Activated naive CD8-positive, alpha-beta T cell treated with anti-CD3 and anti-CD28 coated beads for 36 hours (primary cell): Measurements from ENCODE around the gene ENPP6. TPM values are rescaled to one million over a fixed set of nuclear protein-coding genes. Genes with fewer than 3 reads are reported as not detected.
"Not testable (repeated sequence)": the region's sequence is repeated elsewhere in the genome, so short reads cannot be mapped to it uniquely, and the experiment has no call there.

Experiments used
- DNase-seq: peaks from one replicate; pipeline ENCODE4 v3.0.0; 2021
- H3K27ac Mint-ChIP-seq: one replicate; pipeline ENCODE4 v1.8.0; 2022; ENCODE audit warnings: mild to moderate bottlenecking, moderate library complexity, mixed read lengths
- H3K27me3 Mint-ChIP-seq: one replicate; pipeline ENCODE4 v1.8.0; 2022; ENCODE audit warnings: mild to moderate bottlenecking, mixed read lengths
- H3K36me3 Mint-ChIP-seq: one replicate; pipeline ENCODE4 v1.8.0; 2021; ENCODE audit warnings: mild to moderate bottlenecking, mixed read lengths
- H3K4me1 Mint-ChIP-seq: one replicate; pipeline ENCODE4 v1.8.0; 2021; ENCODE audit warnings: mixed read lengths
- H3K4me3 Mint-ChIP-seq: one replicate; pipeline ENCODE4 v1.8.0; 2022; ENCODE audit warnings: mild to moderate bottlenecking, moderate library complexity, mixed read lengths
- H3K9me3 Mint-ChIP-seq: one replicate; pipeline ENCODE4 v1.8.0; 2022; ENCODE audit warnings: mixed read lengths
- total RNA-seq, 2 experiments: library from RNA; stranded (reverse); gene quantifications; one replicate each; pipeline ENCODE4 v1.2.3, GENCODE V29; 2021

ENPP6 gene
- total RNA-seq, 2 experiments from 2014 or later = 0.26 to 0.45 TPM

DNA sequence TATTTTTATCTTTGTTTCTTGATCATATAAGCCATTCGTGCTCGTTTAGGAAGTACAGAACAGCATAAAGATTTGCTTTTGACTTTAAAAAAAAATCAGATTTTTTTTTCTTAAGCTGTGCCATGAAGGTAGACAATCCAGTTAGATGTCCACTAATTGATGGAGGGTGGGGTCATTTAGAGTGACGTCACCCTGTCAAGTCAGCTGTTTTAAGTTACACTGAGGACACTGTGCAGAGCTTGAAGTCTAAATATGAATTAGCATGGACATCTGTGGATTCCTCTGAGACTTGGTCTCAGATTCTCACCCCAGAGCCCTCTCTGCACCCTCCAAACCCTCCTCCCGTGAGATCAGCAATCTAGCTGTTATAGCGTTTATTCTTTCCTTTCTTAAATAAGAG, 63.9 kb downstream of the ENPP6 start:
- Mint-ChIP-seq H3K27me3 (peaks cover 19% of the 10 kb centered on the region), H3K9me3 (no peaks in the 10 kb centered on the region), H3K4me3 (no peak overlapping the region)

DNA sequence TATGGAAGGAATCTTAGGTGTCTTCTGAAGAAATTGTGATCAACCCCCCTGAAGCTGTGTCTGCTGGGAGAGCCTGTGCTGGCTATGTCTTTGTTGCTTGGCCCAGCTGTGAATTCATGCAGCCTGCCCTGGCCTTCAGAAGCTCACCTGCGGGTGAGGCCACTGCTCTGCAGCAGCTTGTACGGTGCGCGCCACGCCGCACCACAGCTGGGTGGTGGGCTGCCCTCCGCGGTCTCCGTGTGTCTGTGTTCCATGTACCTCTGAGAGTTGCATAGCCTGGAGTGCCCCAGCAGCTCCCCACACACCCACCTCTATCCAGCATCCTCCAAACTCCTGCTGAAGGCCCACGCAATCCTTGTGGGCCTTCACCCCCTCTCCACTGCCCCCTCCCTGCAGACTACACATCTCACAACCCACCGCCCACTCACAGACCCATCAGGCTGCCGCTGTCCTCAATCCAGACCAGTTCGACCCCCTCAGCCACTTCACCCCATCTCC, 65.6 kb downstream of the ENPP6 start:
- no peaks in the 10 kb centered on the region for H3K4me1 Mint-ChIP-seq
- H3K36me3 Mint-ChIP-seq = no peaks in the 10 kb centered on the region
- no peak overlapping the region for H3K27ac Mint-ChIP-seq
- no peak for DNase-seq
- no peak overlapping the region for H3K4me3 Mint-ChIP-seq
- H3K9me3 Mint-ChIP-seq = no peaks in the 10 kb centered on the region
- H3K27me3 Mint-ChIP-seq = peaks cover 10% of the 10 kb centered on the region

More for the DNA sequence above, 63.9 kb downstream of the ENPP6 start:
- no peak overlapping the region for H3K27ac Mint-ChIP-seq
- H3K36me3 Mint-ChIP-seq = no peaks in the 10 kb centered on the region
- DNase-seq = no peak
- no peaks in the 10 kb centered on the region for H3K4me1 Mint-ChIP-seq

DNA sequence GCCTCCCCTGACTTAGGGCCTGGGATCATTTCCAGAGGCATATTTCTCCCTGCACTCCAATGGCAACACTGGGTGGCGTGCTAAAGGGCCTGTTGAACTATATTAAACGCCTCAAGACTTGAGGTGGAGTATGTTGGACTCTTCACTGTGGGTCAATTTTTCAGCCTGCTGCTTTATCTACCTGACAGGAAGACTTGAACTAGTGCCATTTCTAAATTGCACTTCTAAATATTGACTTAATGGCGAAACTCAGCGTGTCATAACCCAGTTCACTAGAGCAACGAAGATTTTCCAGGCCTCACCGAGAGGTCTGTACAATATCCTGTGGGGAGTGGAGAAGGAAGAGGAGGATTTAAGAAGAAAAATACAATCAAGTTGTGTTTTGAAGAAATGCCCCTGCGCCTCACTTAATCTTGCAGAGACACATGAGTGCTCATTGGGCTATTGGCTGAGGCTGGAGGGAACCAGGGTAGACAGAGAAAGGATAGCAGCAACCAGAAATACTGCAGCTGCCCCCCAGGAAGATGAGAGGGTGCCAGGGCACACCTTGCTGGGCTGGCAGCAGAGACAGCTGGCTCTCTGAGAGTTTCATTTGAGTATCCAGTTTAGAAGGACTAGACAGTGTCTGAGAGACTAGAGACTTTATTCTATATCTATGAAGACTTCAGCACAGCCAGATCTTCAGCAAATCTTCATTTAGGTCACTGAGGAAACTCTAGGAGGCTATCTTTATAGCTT, 67.4 kb downstream of the ENPP6 start:
- DNase-seq = no peak
- H3K4me1 Mint-ChIP-seq = no peaks in the 10 kb centered on the region
- H3K4me3 Mint-ChIP-seq = no peak overlapping the region
- peaks cover 5% of the 10 kb centered on the region for H3K27me3 Mint-ChIP-seq
- no peak overlapping the region for H3K27ac Mint-ChIP-seq
- H3K9me3 Mint-ChIP-seq = no peaks in the 10 kb centered on the region
- no peaks in the 10 kb centered on the region for H3K36me3 Mint-ChIP-seq

DNA sequence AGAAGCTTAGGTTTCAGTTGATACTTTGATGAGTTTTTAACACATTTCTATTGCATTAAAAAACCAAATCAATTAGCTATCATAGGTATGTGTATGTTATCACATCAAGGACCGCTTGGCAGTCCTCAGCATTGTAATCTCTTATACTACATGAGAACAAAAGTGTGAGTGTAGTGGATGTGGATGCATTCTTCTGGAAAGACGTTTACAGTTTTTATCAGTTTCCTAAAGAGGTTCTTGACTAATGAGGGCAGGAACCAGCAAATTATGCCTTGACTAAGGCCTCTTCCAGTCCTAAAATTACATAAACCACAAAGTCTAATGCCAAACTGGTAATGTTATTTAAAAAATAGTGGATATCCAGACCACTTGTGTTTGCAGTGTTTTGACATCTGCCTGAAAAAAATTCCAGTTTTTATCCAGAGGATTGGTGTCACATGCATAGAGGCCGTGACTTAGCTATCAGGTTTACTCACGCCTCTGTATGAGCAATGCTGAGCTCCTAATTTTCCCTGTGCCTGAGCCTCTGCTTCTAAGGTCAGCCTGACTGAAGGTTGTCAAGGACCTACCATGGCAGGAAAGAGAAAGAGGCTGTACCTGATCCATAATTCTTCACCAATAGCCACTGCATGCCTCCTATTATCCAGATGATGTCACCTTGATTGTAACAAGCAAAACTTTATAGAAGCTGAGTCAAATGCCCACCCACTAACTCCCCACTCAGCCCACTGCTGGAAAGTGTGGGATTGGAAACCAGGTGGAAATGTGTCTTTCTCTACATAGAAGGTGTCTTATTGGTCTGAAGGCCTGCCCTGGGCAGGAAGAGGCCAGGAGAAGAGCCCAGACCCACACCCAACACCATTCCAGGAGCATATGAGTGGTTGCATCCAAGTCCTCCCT, 68.7 kb downstream of the ENPP6 start:
- no peaks in the 10 kb centered on the region for H3K36me3 Mint-ChIP-seq
- no peak for DNase-seq
- no peak overlapping the region for H3K4me3 Mint-ChIP-seq
- H3K4me1 Mint-ChIP-seq = no peaks in the 10 kb centered on the region
- peaks cover 4% of the 10 kb centered on the region for H3K27me3 Mint-ChIP-seq
- H3K27ac Mint-ChIP-seq = no peak overlapping the region
- no peaks in the 10 kb centered on the region for H3K9me3 Mint-ChIP-seq

DNA sequence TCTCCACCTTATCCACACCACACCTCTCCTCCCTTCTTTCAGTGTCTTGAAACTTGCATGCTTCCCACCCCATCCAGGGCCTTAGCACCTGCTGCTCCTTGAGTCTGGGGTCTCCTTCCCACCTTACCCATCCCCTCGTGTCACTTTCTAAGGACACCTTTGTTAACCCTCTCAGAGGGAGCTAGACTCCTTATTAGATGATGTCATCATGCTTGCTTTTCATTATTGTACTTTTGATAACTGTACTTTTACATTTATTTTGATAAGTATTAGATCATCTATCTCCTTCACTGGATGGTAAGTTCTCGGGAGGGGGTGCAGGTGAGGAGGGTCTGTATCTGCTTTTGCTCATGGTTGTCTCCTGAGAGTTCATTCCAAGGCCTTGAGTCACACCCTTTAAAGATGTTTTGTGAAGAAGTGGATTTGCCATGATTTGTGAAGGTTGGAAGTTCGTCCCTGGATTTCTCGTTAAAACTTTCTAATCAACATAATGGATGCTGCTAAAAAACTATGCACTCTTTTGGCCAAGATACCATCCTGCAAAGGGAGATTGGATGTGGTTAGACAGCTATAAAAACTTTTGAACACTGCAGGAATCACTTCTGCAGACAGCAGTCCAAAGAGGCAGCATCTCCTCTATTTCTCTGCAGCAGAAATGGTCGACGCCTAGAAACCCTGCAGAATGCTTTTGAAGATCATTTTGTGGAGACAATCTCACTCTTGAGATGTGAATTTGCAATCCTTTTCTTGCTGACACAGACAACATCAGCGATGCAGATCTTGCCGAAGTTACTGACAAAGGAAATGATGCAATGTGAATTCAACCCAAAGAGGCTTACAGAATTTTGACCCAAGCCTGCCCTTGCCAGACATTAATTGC, 69.6 kb downstream of the ENPP6 start:
- H3K4me3 Mint-ChIP-seq = no peak overlapping the region

DNA sequence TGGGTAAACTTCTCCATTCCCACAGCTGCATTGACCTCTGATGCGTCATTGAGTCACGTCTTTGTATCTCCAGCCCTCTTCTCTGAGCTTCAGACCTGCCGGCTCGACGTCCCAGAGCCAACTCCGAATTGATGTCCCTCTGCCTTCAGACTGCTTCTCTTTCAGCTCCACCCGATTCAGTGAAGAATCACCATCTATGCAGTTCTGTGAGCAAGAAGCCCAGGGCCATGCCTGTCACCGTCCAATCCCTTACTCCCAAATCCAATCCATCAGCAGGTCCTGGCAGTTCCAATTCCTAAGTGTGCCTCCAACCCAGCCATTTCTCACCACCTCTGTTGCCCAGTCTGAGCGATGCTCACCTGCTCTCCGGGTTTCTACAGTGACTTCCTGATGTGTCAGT, 70.7 kb downstream of the ENPP6 start:
- H3K4me1 Mint-ChIP-seq = no peaks in the 10 kb centered on the region
- no peak for DNase-seq

More for the DNA sequence above, 69.6 kb downstream of the ENPP6 start:
- DNase-seq = no peak
- Mint-ChIP-seq H3K27ac (no peak overlapping the region), H3K9me3 (no peaks in the 10 kb centered on the region), H3K36me3 (no peaks in the 10 kb centered on the region), H3K27me3 (peaks cover 4% of the 10 kb centered on the region), H3K4me1 (no peaks in the 10 kb centered on the region)

DNA sequence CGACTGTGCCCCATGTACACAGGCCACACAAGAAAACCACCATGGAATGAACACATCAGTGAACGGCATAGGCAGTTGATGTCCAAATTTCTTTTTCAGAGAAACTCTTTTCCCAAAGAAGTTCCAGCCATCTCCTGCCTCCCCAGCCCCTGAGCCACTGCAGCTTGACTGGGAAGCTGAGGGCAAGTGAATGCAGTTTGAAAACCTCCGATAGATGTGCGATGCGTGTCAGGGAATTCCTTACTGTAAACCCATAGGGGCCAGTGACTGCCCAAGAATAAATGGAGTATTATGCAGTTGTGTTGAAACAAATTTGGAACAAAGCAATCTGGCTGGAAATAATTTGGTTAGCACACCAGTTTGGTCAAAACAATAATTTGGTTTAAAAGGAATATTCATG, 72.1 kb downstream of the ENPP6 start:
- Mint-ChIP-seq H3K4me1 (no peaks in the 10 kb centered on the region), H3K9me3 (peaks cover 3% of the 10 kb centered on the region), H3K27me3 (no peaks in the 10 kb centered on the region), H3K27ac (no peak overlapping the region), H3K4me3 (no peak overlapping the region), H3K36me3 (no peaks in the 10 kb centered on the region)
- DNase-seq = no peak

More for the DNA sequence above, 70.7 kb downstream of the ENPP6 start:
- Mint-ChIP-seq H3K27me3 (no peaks in the 10 kb centered on the region), H3K4me3 (no peak overlapping the region), H3K9me3 (no peaks in the 10 kb centered on the region), H3K36me3 (no peaks in the 10 kb centered on the region), H3K27ac (no peak overlapping the region)

DNA sequence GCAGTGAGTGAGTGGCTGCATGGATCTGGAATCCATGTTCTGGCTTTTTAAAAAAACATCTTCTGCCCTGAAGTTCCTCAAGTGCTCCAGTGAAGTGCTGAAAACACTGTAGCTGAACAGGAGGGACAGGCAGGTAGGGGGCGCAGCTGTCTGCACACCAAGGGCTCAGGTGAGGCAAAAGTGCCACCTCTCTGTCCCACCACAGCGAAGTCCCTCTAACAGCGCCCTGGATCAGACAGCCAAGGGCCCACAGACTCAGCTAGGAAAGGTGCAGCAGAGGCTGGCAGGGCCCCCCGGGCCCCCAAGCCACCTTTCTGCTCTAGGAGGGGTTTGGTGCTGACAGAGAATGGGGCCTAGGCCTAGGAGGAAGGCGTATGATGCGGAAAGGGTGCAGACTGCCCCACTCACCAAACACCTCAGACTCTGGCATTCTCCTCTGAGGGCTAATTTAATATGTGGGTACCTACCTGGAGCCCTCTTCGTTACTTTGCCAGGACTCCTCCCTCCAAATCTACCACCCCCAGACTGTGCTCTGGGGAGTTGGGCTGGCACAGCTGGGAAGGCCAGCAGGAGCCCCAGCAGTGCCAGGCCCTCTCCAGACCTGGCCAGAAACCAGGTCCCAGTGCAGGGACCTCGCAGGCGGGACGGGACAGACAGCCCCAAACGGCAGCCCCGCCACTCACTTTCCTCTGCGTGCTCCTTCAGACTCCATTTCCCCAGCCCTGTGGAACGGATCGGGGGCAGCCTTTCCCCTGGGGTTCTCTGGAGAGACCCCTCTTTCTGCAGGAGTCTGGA, 73.7 kb downstream of the ENPP6 start:
- Mint-ChIP-seq H3K36me3 (no peaks in the 10 kb centered on the region), H3K27ac (no peak overlapping the region), H3K4me1 (no peaks in the 10 kb centered on the region), H3K27me3 (no peaks in the 10 kb centered on the region), H3K4me3 (no peak overlapping the region), H3K9me3 (peaks cover 4% of the 10 kb centered on the region)
- no peak for DNase-seq

DNA sequence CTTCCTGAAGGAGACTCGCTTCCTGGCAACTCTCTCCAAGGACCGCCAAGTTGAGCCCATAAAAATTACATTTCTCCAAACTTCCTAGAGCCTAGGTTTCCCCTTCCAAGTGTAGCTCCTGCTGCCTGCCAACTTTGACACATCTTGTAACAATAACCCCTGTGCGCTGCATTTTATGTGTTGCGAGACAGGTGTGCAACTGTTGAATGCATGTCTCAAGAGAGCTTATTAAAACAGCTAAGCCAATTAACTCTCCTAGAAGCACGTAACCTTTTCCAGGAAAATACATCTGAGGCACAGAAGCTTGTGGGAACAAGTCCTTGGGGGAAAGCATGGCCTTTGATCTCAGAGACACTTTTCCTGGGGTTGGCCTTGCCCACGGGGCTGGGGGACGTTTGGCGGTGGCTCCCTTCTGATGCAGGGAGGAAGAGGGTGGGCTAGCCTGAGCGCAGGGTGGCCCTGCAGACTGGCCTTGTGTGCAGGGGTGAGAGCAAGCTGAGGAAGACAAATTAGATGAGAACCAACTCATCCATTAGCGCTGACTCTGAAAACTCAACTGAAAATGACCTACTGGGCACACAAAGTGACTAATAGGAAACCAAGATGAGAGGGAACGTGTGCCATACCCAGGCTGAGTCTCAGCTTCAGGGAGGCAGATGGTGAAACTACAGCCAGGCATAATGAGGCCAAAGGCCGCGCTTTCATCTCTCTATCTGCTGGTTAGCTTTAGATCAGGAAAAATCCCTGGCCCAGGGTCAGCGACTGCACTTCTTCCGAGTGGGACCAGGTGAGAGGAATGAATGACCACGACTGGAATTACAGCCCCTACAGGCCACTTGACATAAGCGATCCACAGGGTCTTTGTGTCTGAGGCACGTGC, 75.3 kb downstream of the ENPP6 start:
- no peaks in the 10 kb centered on the region for H3K36me3 Mint-ChIP-seq
- DNase-seq = no peak
- no peaks in the 10 kb centered on the region for H3K4me1 Mint-ChIP-seq
- no peaks in the 10 kb centered on the region for H3K27me3 Mint-ChIP-seq
- no peak overlapping the region for H3K27ac Mint-ChIP-seq
- peaks cover 6% of the 10 kb centered on the region for H3K9me3 Mint-ChIP-seq
- H3K4me3 Mint-ChIP-seq = no peak overlapping the region

DNA sequence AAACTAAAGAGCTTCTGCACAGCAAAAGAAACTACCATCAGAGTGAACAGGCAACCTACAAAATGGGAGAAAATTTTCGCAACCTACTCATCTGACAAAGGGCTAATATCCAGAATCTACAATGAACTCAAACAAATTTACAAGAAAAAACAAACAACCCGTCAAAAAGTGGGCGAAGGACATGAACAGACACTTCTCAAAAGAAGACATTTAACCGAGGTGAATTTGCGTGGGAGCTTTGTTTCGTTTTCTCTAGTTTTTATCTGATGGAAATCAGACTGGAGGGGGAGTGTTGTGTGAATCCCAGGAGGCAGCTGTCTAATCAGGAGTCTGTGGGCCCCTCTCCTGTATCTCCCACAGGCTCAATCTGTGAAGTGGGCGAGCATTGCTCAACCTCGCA, 76.8 kb downstream of the ENPP6 start:
- H3K27me3 Mint-ChIP-seq, H3K36me3 Mint-ChIP-seq, H3K4me3 Mint-ChIP-seq, H3K4me1 Mint-ChIP-seq, DNase-seq, H3K27ac Mint-ChIP-seq: not testable (repeated sequence)
- peaks cover 15% of the 10 kb centered on the region for H3K9me3 Mint-ChIP-seq

DNA sequence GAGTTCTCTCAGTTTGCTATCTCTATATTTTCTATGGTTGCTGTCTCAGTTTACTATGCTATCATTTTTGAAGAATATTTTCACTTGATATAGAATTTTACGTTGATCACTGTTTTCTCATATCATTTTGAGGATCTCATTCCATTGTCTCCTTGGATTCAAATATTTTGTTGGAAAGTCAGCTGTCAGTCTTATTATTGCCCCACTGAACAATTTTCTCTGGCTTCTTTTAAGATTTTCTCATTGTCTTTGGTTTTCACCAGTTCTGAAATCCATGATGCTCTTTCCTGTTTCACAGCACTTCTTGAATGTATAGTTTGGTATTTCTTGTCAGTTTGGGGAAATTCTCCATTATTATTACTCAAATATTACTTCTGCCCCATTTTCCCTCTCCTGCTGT, 81.1 kb downstream of the ENPP6 start:
- DNase-seq = no peak
- H3K36me3 Mint-ChIP-seq = peaks cover 6% of the 10 kb centered on the region
- peaks cover 21% of the 10 kb centered on the region for H3K27me3 Mint-ChIP-seq
- H3K4me1 Mint-ChIP-seq = no peaks in the 10 kb centered on the region
- no peak overlapping the region for H3K4me3 Mint-ChIP-seq
- peaks cover 16% of the 10 kb centered on the region for H3K9me3 Mint-ChIP-seq
- no peak overlapping the region for H3K27ac Mint-ChIP-seq

DNA sequence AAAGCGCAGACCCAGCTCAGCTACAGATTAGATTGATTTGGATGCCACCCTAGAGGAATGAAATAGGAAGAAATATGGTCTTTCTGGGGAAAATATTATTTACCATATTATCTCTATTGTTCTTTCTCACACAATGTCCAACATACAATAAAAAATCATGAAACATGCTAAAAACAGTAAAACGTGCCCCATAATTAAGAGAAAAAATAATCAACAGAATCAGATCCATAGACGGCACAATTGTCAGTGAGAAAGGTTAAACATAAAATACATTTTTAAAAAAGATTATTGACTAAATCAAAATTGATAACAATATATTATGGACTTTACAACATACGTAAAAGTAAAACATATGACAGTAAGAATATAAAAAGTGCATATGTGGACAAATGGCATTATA, 90.9 kb downstream of the ENPP6 start:
- Mint-ChIP-seq H3K36me3 (no peaks in the 10 kb centered on the region), H3K9me3 (no peaks in the 10 kb centered on the region), H3K27me3 (peaks cover 21% of the 10 kb centered on the region), H3K4me3 (no peak overlapping the region), H3K27ac (no peak overlapping the region), H3K4me1 (no peaks in the 10 kb centered on the region)
- DNase-seq = no peak

DNA sequence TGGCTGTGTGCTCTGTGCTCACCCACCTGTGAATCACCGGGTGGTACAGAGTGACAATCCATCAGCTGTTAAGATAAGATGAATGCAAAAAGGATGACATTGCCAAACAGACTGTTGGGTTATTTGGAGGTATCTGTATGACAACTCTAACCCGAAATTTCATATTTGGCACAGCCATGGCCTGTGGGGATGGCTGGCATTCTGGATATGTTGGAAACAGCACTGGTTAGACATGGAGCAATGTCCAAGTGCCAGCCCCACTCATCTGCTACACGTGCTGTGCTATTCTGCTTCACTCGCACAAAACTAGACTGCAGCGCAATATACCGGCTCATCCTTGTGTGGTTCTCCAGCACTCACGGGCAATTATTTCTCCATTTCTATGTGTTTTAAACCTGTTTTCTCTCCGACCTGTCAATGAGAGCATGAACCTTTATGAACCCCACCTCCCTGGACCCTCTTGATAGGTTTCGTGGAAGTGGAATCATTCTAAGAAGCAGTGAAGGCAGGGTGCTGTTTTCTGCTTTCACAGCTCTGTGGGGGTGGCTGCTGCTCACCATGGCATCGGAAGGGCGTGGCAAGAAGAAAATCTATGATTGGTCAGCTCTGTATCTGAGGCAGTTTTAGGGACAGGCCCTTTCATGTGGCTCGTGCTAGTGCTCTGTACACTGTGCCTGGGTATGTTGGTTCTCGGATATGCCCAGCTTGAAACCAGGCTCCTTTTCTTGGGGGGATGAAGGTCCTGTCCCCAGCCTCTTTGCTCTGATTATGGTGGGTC, 94.9 kb downstream of the ENPP6 start:
- Mint-ChIP-seq H3K4me3 (no peak overlapping the region), H3K27me3 (peaks cover 20% of the 10 kb centered on the region), H3K4me1 (no peaks in the 10 kb centered on the region), H3K27ac (no peak overlapping the region), H3K36me3 (no peaks in the 10 kb centered on the region), H3K9me3 (no peaks in the 10 kb centered on the region)
- DNase-seq = no peak
